ENCODE results near the gene ZIC1. TPM values are rescaled to one million over a fixed set of nuclear protein-coding genes. Genes with fewer than 3 reads are reported as not detected.

ZIC1 gene
- total RNA-seq, 1 experiment from 2014 or later = not detected

GRCh38 chr3:147415874-147416273 lies 6.7 kb downstream of the ZIC1 start:
- Histone ChIP-seq H3K27ac (ENCODE audit: low read length) (no peak overlapping the region), H3K9me3 (ENCODE audit: low read length) (no peaks in the 10 kb centered on the region), H3K4me3 (ENCODE audit: low read length) (no peak overlapping the region), H3K36me3 (ENCODE audit: low read depth, low read length) (no peaks in the 10 kb centered on the region), H2AFZ (ENCODE audit: low read length) (no peak overlapping the region), H3K9me2 (replicated peaks; ENCODE audit: low read length) (no peaks in the 10 kb centered on the region), H3F3A (ENCODE audit: low read length, unreplicated experiment) (no peaks in the 10 kb centered on the region), H3K4me2 (ENCODE audit: low read length) (no peak overlapping the region), H4K20me1 (ENCODE audit: low read length) (no peaks in the 10 kb centered on the region), H3K9ac (ENCODE audit: low read length) (no peak overlapping the region), H3K79me2 (ENCODE audit: low read length) (no peaks in the 10 kb centered on the region), H3K27me3 (ENCODE audit: low read length) (peaks cover 92% of the 10 kb centered on the region), H3K4me1 (ENCODE audit: insufficient read depth, low read length) (no peaks in the 10 kb centered on the region)
- ChIA-PET POLR2A (ENCODE audit: unreplicated experiment) (no interaction called here), CTCF (no interaction called here)
- no TSS peak for BruUV-seq (replicated peaks)
- ATAC-seq (no peak), DNase-seq (peak; percentile 27)
- intact Hi-C loops (cut with micrococcal nuclease) = no loop called here
- no peak for TF ChIP-seq EZH2phosphoT487 (IDR thresholded peaks at IDR 0.05; ENCODE audit: borderline replicate concordance, low read length)
- TF ChIP-seq CTCF (conservative IDR thresholded peaks at IDR 0.05; ENCODE audit: low read depth, low read length) = peak; percentile 59; the same call in 1 of the 2 replicates
- no peak for TF ChIP-seq EZH2 (IDR thresholded peaks at IDR 0.05; ENCODE audit: low read length, unreplicated experiment)

GRCh38 chr3:147416931-147417330 lies 7.8 kb downstream of the ZIC1 start:
- H3K27me3 ChIP-seq (ENCODE audit: low read length) = peaks cover 93% of the 10 kb centered on the region
- CTCF ChIA-PET = no interaction called here
- BruUV-seq (replicated peaks) = no TSS peak

More at GRCh38 chr3:147416931-147417330, 7.8 kb downstream of the ZIC1 start:
- Histone ChIP-seq H3K9me2 (replicated peaks; ENCODE audit: low read length) (no peaks in the 10 kb centered on the region), H3K79me2 (ENCODE audit: low read length) (no peaks in the 10 kb centered on the region), H4K20me1 (ENCODE audit: low read length) (no peaks in the 10 kb centered on the region), H3K4me3 (ENCODE audit: low read length) (no peak overlapping the region), H3K27ac (ENCODE audit: low read length) (no peak overlapping the region), H3K36me3 (ENCODE audit: low read depth, low read length) (no peaks in the 10 kb centered on the region), H3K9ac (ENCODE audit: low read length) (no peak overlapping the region), H2AFZ (ENCODE audit: low read length) (no peak overlapping the region), H3K4me1 (ENCODE audit: insufficient read depth, low read length) (no peaks in the 10 kb centered on the region), H3F3A (ENCODE audit: low read length, unreplicated experiment) (no peaks in the 10 kb centered on the region), H3K4me2 (ENCODE audit: low read length) (no peak overlapping the region), H3K9me3 (ENCODE audit: low read length) (no peaks in the 10 kb centered on the region)
- POLR2A ChIA-PET (ENCODE audit: unreplicated experiment) = no interaction called here
- DNase-seq = no peak
- no peak for TF ChIP-seq CTCF (conservative IDR thresholded peaks at IDR 0.05; ENCODE audit: low read depth, low read length)
- no peak for TF ChIP-seq EZH2 (IDR thresholded peaks at IDR 0.05; ENCODE audit: low read length, unreplicated experiment)
- no peak for TF ChIP-seq EZH2phosphoT487 (IDR thresholded peaks at IDR 0.05; ENCODE audit: borderline replicate concordance, low read length)
- intact Hi-C loops (cut with micrococcal nuclease) = no loop called here
- ATAC-seq = no peak
